ENCODE data around the gene FAM131A. TPM values are rescaled to one million over a fixed set of nuclear protein-coding genes. Genes with fewer than 3 reads are reported as not detected.

FAM131A gene
- total RNA-seq, 1 experiment from 2014 or later, result 12.9 TPM

GRCh38 chr3:184378651-184379357, 41.4 kb downstream of the FAM131A start:
- Mint-ChIP-seq H3K4me1 (ENCODE audit: insufficient read depth, unreplicated experiment) (no peaks in the 10 kb centered on the region), H3K4me3 (ENCODE audit: unreplicated experiment) (peak overlapping the region; percentile 61), H3K27ac (ENCODE audit: low read depth, unreplicated experiment) (no peak overlapping the region), H3K36me3 (ENCODE audit: insufficient read depth, unreplicated experiment) (no peaks in the 10 kb centered on the region), H3K9me3 (ENCODE audit: unreplicated experiment) (no peaks in the 10 kb centered on the region), H3K27me3 (ENCODE audit: insufficient read depth, unreplicated experiment) (peaks cover 55% of the 10 kb centered on the region)
- CTCF ChIA-PET, result interaction anchor here (0.7 to 1.4 kb wide), 2 partner anchors 92 to 136 kb away, joined by 3 to 4 read pairs; no protein-coding TSS in a partner anchor
- no peak for TF ChIP-seq CTCF (IDR thresholded peaks at IDR 0.05; ENCODE audit: unreplicated experiment)
- BruUV-seq (replicated peaks), result no TSS peak
- intact Hi-C loops (cut with micrococcal nuclease), result loop anchor here (10.0 kb wide), 1 partner anchor 396 kb away; no protein-coding TSS in a partner anchor
- POLR2A ChIA-PET, result interaction anchor here (0.6 kb wide), 1 partner anchor 157 kb away, joined by 3 read pairs; no protein-coding TSS in a partner anchor
- no peak for DNase-seq (ENCODE audit: unreplicated experiment)

- ChIA-PET CTCF (no interaction called here), POLR2A (interaction anchor here (1.0 kb wide), 1 partner anchor 18 kb away, joined by 3 read pairs; no protein-coding TSS in a partner anchor)
- TF ChIP-seq CTCF (IDR thresholded peaks at IDR 0.05; ENCODE audit: unreplicated experiment), result no peak
- intact Hi-C loops (cut with micrococcal nuclease), result loop anchor here (10.0 kb wide), 1 partner anchor 395 kb away; no protein-coding TSS in a partner anchor
- Mint-ChIP-seq H3K36me3 (ENCODE audit: insufficient read depth, unreplicated experiment) (no peaks in the 10 kb centered on the region), H3K4me3 (ENCODE audit: unreplicated experiment) (peak within 1 kb of the TSS; percentile 61), H3K4me1 (ENCODE audit: insufficient read depth, unreplicated experiment) (no peaks in the 10 kb centered on the region), H3K9me3 (ENCODE audit: unreplicated experiment) (no peaks in the 10 kb centered on the region), H3K27me3 (ENCODE audit: insufficient read depth, unreplicated experiment) (peaks cover 52% of the 10 kb centered on the region), H3K27ac (ENCODE audit: low read depth, unreplicated experiment) (no peak within 1 kb of the TSS)
- no peak for DNase-seq (ENCODE audit: unreplicated experiment)
- BruUV-seq (replicated peaks), result no TSS peak
Measured at GRCh38 chr3:184379358-184380184, 42.2 kb downstream of the FAM131A start, which contains the start of gene CHRD. TSS of gene CHRD (plus strand) at chr3:184380054. CDS start at chr3:184380319, 265 bp downstream.

- intact Hi-C loops (cut with micrococcal nuclease), result no loop called here
- no peaks in the 10 kb centered on the region for H3K36me3 Mint-ChIP-seq (ENCODE audit: insufficient read depth, unreplicated experiment)
- TF ChIP-seq CTCF (IDR thresholded peaks at IDR 0.05; ENCODE audit: unreplicated experiment), result no peak
- no peaks in the 10 kb centered on the region for H3K4me1 Mint-ChIP-seq (ENCODE audit: insufficient read depth, unreplicated experiment)
- no TSS peak for BruUV-seq (replicated peaks)
- DNase-seq (ENCODE audit: unreplicated experiment), result peak; percentile 35
- H3K9me3 Mint-ChIP-seq (ENCODE audit: unreplicated experiment), result no peaks in the 10 kb centered on the region
- no peak overlapping the region for H3K4me3 Mint-ChIP-seq (ENCODE audit: unreplicated experiment)
- POLR2A ChIA-PET, result interaction anchor here (1.0 kb wide), 1 partner anchor 18 kb away, joined by 3 read pairs; no protein-coding TSS in a partner anchor
- H3K27ac Mint-ChIP-seq (ENCODE audit: low read depth, unreplicated experiment), result no peak overlapping the region
- CTCF ChIA-PET, result no interaction called here
- peaks cover 46% of the 10 kb centered on the region for H3K27me3 Mint-ChIP-seq (ENCODE audit: insufficient read depth, unreplicated experiment)
Measured at GRCh38 chr3:184380185-184380626, 42.8 kb downstream of the FAM131A start.

All from MCF 10A (cell line).